CD4-positive, alpha-beta T cell treated with Interleukin-10 for 1 hour (primary cell): ENCODE results near the gene CAMK2B.
"Not testable (repeated sequence)": the region's sequence is repeated elsewhere in the genome, so short reads cannot be mapped to it uniquely, and the experiment has no call there.

ENCODE experiments used
- DNase-seq: peaks from one replicate; pipeline ENCODE4 v3.0.0-alpha.2; 2020

CAMK2B gene

DNA sequence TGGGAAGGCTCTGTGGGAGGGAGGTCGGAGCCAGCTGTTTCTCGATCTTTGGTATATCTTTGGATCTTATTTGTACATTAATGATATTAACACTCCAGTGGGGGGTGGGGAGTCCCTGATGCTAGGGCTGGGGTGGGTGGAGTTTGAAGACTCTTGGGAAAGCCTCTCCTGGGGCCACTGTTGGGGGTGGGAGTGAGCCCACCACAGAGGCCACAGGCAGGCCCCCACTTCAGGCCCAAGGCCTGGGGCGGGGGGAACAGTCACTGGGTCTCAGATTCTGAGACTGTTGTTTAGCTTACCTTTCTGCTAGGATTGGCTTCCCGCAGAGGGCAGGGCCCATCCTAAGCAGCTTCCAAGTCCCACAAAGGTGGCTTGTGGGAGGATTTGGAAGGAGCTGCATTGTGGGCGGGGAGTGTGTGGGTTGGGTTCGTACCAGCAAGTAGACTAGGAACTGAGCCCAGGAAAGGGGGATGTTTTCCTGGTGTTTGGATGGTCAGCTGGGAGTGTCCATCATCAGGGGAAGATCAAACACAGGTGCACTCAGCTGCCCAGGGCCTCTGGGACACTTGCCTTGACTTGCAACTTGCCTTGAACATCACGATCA lies 112.7 kb downstream of the CAMK2B start:
- DNase-seq, result no peak

DNA sequence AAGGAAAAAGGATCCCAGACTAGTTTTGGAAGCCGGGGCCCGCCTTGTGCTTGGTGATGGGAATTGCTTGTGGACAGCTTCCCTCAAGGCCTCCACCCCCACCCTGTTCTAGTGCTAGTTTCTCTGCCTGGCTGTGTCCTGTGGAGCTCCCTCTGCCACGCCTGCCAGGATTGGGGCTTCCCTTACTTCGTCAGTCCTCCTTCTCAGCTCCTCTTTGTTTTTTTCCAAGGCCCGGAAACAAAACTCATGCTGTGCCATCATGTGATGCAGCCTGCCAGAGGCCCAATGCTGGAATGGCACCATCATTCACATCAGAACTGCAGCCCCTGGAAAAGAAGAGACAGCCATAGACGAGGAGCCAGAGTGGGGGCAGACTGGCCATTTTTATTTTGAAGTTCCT lies 113.4 kb downstream of the CAMK2B start:
- DNase-seq, result no peak

DNA sequence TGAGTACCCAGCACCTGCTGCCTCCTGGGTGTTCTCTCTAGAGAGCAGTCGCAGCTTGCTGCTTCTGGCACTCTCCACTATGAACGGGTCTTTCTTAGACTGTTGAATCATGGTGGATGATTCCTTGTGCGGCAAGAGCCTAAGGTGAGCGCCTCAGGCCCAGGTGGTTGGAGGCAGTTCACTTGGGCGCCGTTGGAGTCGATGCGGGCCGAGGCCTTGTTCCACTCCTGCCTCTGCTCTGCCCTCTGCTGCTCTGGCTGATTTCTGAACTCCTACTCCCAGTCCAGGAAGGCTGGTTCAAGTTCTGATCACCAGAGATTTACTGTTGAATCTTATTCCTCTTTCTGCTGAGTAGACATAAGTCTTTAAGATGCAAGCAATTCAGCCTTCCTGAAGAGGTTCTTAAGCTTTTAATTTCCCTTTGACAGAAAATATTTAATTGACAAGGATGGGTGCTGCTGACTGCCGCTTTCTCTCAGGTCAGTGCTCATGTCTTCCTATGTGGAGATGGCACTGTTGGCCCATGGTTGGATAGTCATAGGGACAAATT lies 114.2 kb downstream of the CAMK2B start:
- no peak for DNase-seq

DNA sequence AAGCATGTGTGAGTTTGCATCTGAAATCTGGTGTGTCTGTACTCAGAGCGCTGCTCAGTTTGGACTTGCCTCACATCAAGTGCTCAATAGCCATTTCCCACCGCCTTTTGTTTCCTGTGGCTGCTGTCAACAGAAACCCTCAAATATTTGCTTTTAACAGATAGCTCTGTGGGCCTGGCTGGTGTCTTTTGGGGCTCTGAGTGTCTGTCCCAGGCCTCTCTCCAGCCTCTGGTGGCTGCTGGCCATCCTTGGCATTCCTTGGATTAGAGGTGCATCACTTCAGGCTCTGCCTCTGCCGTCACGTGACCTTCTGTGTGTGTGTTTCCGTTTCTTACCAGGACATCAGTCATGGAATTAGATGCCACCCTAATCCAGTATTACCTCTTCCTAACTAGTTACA lies 115.3 kb downstream of the CAMK2B start:
- no peak for DNase-seq

DNA sequence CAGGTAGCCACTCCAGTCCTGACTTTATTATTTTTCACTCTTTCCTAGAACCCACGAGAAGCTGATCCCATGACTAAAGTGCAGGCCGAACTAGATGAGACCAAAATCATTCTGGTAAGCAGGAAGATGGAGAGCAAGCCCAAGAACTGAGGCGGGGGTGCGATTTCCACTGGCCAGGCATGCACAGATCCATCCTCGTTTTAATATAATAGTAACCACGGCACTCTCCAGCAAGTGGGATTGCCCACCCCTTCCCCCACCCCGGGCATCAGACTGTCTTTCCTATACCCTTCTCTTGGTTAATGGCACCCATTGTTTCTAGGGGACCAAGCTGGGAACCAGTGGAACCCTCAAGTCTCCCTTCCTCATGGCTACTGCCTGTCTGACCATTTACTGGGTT lies 117.3 kb downstream of the CAMK2B start:
- DNase-seq, result no peak

DNA sequence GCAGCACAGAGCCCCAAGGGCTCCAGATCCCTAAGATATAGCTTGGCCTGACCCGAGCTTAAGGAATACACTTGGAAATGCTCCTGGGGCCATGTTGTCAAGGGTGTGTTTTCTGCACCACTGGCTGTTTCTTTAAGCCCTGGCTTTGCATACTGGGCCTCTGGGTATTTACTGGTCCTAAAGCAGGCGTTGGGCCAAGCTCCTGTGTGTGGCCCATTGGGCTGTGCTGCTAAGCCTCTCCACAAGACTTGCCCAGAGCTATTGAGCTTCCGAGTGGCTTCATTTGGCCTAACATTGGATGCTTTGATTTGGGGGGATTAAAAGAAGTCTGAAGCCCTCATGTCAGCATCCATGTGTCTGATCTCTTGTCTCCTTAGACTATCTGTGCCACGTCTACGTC lies 119.4 kb downstream of the CAMK2B start:
- no peak for DNase-seq

DNA sequence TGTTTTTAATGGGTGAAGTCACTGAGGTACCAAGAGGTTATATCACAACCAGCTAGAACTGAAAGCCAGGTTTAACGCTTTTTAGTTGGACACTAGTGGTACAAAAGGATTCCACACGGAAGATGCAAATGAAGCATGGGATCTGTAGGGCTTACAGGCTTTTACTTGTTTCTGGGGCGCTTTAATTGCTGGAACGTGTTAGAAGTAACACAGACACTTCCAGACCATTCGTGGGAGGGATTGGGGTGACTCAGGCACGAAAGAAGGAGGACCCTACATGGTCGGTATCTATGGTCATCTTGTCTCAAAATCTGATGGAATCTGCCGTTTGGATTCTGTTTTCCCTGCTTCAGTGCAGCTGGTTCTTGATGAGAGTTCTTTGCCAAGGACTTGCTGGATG lies 123.6 kb downstream of the CAMK2B start:
- DNase-seq, result no peak

DNA sequence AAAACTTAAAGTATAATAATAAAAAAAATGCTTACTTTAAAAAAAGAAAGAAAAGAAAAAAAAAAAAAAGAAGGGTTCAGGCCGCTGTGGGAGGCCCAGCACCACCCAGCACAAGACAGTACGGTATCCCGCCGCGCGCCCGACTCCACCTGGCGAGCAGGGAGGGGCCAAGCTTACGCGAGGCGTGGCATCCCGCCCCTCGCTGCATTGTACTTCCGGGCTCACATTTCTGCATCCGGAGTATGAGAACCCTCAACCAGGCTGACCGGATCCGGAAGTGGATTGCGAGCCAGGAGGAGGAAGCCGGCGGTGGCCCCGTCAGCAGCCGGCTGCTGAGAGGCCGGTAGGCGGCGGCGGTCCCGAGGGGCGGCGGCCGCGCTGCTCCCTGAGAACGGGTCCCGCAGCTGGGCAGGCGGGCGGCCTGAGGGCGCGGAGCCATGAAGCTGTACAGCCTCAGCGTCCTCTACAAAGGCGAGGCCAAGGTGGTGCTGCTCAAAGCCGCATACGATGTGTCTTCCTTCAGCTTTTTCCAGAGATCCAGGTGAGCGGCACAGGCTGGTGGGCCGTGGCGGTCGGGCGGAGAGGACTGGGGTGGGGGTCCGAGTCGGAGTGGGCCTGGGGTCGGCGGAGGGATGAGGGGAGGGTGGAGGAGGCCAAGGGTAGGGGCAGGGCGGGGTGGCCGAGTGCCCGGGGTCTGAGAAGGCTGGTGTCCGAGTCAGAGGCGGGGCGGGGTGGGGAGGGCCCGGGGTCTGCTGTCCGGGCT lies 124.5 kb downstream of the CAMK2B start, which contains the start of gene YKT6:
Gene YKT6, plus strand, starts transcription at position 280 of the 763 bp plus-strand sequence. Its CDS starts 158 bp downstream, at position 438.
- DNase-seq, result peak; percentile 94

DNA sequence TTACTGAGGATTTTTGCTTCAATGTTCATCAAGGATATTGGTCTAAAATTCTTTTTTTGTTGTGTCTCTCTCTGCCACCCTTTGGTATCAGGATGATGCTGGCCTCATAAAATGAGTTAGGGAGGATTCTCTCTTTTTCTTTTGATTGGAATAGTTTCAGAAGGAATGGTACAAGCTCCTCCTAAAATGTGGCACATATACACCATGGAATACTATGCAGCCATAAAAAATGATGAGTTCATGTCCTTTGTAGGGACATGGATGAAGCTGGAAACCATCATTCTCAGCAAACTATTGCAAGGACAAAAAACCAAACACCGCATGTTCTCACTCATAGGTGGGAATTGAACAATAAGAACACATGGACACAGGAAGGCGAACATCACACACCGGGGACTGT lies 125.2 kb downstream of the CAMK2B start:
- DNase-seq, result not testable (repeated sequence)

DNA sequence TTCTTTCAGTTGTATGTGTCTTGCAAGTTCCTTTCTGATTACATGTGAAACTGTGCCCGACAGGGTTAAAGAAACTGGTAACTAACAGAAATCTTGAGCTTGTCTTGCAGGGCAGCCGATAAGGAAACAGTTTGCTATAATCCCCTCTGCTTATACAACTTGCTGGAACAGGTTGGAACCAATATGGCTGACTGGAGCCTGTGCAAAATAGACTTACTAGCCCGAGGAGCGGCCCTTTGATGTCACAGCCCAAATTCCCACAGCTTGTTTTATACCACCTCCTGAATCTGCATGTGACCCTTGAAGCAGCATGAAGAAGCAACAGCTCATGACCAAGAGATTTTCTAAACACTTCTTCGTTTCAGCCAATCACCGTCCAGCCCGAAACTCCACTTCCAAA lies 127.9 kb downstream of the CAMK2B start:
- DNase-seq, result no peak

DNA sequence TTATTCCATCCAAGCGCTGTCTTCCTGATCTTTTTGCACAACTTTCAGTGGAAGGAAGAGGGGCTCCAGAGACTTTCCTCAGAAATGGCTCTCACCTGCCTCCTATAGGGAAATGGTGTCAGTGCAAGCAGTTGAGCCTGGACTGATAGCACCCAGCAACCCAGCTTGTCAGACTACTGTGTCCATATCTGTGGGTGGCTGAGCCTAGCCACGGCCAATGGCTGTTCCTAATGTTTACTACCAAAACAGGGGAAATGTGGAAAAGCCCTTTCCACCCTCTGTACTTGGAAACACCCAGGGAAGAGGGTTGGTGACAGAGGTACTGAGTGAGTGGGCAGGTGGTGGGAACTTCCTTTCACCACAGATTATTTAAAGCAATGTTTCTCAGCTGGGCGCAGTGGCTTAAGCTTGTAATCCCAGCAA lies 128.9 kb downstream of the CAMK2B start:
- peak; percentile 39 for DNase-seq

DNA sequence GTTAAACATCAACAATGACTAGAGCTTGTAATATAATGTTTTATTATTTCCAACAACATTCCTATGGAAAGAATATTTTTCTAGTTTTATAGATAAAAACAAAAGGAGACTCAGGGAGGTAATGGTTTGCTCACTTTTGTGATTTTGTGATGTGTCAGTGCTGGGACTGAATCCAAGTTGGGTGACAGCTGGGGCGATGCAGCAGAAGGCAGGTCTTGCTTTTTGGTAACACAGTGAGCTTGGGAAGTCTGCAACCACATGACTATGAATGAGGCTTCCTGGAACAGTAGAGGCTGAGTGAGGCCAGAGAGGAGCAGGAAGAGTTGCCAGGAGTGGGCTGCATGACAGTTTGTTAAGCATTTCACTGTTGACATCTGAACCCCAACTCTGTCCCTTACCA lies 129.5 kb downstream of the CAMK2B start:
- DNase-seq, result no peak

DNA sequence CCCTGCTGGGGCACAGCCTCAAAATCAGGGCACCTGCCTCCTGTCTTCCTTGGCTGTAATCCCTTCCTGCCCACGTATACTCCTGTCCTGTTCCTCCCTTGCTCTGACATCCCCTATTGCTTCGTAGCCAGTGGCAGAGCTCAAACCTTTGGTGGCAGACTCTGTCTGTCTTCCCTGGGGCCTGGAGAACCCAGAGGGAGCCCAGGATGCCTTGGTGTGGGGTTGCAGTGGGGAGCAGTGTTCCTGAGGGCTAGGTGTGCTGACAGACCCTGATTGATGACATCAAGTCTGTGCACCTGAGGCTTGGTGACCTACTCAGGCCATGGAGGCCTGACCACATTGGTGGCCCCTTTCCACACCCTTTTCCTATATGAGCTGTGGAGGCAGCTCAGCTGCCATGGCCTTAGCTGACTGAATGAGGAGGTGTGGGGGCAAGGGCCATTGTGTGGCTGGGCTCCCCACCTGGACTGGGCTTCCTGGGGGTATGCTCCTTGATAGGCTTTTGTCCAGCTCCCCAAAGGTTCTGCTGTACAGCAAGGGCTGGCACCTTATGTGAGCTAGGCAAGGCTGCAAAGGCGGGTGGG lies 130.7 kb downstream of the CAMK2B start:
- no peak for DNase-seq

DNA sequence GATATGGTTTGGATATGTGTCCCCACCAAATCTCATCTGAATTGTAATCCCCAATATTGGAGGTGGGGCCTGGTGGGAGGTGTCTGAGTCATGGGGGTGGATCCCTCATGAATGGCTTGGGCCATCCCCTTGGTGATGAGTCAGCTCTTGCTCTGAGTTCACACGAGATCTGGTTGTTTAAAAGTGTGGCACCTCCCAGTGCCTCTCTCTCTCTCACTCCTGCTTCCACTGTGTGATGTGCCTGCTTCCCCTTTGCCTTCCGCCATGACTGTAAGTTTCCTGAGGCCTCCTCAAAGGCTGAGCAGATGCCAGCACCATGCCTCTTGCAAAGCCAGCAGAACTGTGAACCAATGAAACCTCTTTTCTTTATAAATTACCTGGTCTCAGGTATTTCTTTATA lies 131.3 kb downstream of the CAMK2B start:
- no peak for DNase-seq

DNA sequence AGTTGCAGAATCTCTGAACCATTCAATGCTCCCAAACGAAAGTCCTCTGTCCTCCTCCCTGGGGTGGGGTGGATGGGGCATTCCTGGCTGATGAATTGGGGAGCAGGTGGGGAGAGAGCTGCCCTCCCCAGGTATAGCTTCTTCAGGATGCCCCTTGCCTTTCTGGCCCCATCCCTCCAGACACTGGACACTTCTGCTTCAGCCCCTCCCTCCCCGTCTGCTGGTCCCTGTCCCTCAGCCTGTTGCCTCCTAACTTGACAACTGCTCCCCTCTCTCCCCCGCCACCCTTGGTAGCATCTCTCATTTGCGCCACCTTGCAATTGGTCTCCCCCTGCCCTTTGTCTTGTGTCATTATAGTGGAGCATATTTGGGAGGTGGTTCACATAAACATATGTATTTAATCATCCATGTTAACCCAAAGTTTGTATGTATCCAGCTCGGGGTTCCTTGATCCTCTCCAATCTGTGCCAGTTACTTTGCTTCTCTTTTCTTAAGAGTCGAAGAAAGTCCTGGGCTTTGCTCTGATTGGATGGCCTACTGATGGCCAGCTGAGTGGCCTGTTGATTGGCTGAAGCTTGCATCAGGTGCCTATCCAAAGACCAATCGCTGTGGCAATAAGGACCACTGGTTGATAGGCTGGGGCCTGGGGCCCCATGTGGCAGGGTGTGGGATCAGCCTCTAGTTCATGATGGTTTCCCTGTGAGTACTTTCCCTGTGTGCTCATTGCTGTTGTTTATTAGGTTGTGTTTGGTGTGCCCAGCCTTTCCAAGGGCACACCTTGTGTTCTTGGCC lies 132.2 kb downstream of the CAMK2B start:
- no peak for DNase-seq

DNA sequence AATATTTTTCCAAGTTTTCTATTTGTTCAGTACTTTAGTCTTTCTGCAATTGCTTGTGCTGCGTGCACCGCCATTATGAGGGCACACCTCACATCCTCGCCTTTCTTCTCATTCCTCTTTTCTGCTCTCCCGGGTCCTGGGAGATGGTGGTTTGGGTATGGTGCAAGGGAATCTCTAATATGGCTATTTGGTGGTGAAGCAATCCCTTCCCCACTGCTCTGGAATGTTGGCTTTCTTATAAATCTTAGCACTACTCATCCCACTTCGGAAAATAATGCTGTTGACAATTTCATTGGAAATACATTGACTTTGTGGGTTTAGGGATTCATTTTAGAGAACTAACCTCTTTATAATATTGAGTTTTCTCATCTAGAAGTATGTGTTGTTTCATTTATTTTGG lies 134.2 kb downstream of the CAMK2B start:
- no peak for DNase-seq

DNA sequence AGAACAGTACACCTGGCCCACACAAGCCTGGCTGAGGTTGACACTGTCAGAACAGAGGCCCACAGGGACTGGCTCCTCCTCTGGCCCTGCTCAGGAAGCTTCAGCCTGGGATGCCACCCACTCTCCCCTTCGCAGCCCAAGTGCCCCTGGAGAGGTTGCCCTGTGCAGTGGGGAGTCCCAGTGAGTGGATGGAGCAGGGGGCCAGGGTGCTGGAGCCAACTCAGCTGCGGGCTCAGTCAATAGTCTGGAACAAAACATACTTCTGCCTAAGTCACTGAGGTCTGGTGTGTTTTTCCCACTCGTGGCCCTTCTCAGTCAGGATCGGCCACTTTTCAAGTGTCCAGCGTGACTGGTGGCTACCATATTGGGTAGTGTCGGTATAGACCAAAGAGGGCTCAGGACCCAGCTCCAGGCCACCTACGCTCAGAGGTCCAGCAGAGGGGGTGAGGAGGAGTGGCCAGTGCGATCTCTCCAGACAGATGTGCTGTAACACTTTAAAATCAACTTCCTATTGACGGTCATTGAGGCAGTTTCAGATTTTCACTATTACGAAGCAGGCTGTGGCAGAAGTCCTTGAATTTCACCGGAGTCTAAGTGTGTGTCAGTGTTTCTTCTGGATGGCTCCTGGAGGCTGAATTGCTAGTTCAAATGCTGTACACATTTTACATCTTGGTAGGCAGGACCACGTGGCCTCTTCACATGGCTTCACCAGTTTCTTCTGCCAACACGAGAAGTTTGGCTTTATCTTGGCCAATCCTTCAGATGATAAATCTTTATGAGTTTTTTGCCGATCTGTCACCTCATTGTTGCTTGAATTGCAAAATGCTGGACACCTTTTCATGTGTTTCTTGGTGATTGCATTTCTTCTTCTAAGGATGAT lies 135.2 kb downstream of the CAMK2B start:
- no peak for DNase-seq

DNA sequence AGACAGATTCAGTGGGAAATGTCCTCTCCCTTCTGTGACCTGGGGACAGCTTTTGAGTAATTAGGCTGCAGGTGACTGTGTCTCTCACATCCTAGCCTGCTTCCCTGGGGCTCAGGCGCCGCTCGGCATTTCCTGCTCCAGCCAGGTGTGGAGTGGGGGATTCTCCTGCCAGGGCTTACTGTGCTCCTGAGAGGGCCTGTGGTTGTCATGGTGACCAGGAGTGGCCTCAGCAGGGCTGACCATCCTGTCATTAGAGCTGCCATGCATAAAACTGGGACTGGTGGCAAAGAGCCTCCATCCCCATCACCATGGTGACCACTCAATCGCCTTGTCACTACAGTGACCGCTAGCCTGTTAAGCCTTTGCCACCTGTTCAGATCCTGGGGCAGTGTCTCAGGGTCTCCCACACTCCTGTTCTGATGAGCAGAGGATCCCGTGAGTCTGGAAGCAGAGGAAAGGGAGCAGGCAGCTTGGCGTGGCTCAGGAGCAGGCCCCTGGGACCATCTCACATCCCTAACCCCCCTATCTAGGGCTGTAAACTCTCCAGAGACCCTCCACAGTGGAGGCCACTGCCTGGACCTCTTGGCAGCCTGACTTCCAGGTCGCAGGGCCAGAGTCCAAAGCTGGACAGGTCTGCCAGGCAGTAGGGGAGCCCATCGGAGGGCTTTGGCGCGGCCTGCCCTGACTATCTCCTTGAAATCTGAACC lies 136.0 kb downstream of the CAMK2B start, which contains the start of gene GCK:
Gene GCK, minus strand, starts transcription at position 154 of the 707 bp plus-strand sequence. CDS start 486 bp downstream, outside the sequence.
- no peak for DNase-seq

DNA sequence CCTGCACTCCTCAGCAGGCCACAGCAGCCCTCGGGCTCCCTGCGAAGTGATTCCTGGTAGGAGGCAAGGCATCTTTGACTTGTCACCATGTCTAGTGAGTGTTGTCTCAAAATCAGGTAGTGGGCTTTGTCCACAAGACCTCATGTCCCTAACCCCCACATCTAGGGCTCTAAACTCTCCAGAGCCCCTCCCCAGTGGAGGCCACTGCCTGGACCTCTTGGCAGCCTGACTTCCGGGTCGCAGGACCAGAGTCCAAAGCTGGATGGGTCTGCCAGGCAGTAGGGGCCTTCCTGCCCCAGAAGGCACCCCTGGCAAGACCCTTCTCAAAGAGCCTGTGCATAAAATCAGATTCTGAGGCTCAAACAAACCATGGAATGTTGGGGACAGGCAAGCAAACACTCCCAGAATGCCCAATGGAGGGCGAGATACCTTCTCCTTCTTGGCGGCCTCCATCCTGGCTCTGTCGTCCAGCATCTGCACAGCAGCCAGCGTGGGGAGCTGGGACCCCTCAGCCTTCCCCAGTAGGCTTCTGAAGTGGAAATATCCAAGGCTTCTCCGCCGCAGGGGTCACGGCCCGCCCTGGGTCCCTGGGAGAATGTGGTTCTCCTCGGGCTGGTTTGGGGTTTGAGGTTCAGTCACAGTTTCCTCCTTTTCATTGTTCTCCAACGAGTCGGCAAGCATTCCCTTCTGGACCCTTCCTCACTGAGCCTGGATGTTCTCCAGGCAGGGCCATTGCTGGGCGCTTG lies 136.7 kb downstream of the CAMK2B start:
- no peak for DNase-seq

DNA sequence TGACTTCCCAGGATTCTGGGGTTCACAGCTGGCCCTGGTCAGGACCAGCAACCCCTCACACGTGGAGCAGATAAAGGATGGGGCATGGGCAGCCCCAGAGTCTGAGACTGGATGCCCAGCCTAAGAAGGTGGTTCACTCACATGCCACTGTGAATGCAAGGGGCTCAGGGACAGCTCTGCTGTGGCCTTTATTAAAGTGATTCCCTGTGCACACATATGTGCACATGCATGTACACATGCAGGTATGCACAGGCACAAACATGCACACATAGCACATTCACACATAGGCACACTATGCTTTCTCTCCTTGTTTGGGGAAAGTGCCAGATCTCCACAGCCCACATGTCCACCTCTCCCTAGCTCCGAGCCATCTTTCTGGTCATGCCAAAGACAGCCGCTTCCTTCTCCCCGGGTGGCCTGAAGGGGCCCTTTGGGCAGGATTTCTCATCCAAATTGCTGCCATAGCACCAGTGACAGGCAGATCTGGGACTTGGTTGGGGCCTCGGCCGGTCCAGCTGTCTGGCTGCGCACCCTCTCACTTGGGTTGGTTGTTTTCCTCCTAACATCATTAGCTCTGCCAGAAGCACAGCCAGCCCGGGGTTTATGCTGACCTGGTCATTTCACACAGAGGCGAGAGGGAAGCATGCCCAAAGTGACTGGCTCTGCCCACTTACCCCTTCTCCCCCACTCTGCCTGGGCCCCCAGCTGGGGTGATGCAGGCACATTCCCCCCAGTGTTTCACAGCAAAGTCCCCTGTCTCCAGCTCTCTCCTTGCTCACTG lies 137.6 kb downstream of the CAMK2B start:
- DNase-seq, result no peak
